Prostate gland (tissue), 2 donors: ENCODE results near the gene MYH15. TPM values are rescaled to one million over a fixed set of nuclear protein-coding genes. Genes with fewer than 3 reads are reported as not detected.
A peak's percentile ranks its signal among the peaks of the same experiment; 100 is the strongest.

Experiments used
- DNase-seq: peaks from one replicate; pipeline ENCODE4 v3.0.0-alpha.2; 2019; ENCODE audit warnings: low spot score
- H3K27ac ChIP-seq, 2 donors: fragments of 200-600 bp; sonication (generic); 2 replicates each; pipeline ENCODE4 v1.5.1; 2017 to 2019
- H3K27me3 ChIP-seq: fragments of 200-600 bp; sonication (generic); replicated peaks from 2 replicates; pipeline ENCODE4 v1.5.1; 2019; ENCODE audit not compliant: insufficient read depth
- H3K36me3 ChIP-seq, 2 donors: fragments of 200-600 bp; sonication (generic); 1 replicate in 1 of 2; 2 replicates in 1 of 2; pipeline versions ENCODE4 v1.5.1 to v1.8.1; 2017 to 2019
- H3K4me1 ChIP-seq: fragments of 200-600 bp; sonication (generic); replicated peaks from 2 replicates; pipeline ENCODE4 v1.5.1; 2019
- H3K4me3 ChIP-seq, 2 donors: fragments of 200-600 bp; sonication (generic); 2 replicates each; pipeline ENCODE4 v1.5.1; 2017 to 2019
- H3K9me3 ChIP-seq: fragments of 200-600 bp; sonication (generic); 2 replicates; pipeline ENCODE4 v1.5.1; 2017
- POLR2A ChIP-seq: fragments of 450-650 bp; IDR thresholded peaks from one replicate; pipeline ENCODE4 v1.6.1; 2016; ENCODE audit warnings: antibody characterized with exemption, mild to moderate bottlenecking
- POLR2AphosphoS5 ChIP-seq: sonication (generic); formaldehyde crosslinking; IDR thresholded peaks from one replicate; pipeline ENCODE4 v1.6.1; 2017; ENCODE audit warnings: antibody characterized with exemption
- WGBS: methylation state at CpG from one replicate; pipeline ENCODE4 v1.1.5; 2018; 5-methylcytosine and 5-hydroxymethylcytosine counted together
- intact Hi-C: fragments of 100-400 bp; cut with DNase I; formaldehyde crosslinking; loops from one replicate; pipeline ENCODE4 v1.14.2; 2022
- total RNA-seq, 2 donors: library from RNA; depleted of rRNA; stranded (reverse); fragments of >200 nt; gene quantifications; one replicate each; pipeline ENCODE4 v1.1.0, GENCODE V29; 2016
- TF ChIP-seq, protein P1 (sequence below), 4 experiments: fragments of 200-600 bp in 2 of 4; fragments of 450-650 bp in 2 of 4; sonication (generic) in 2 of 4; IDR thresholded peaks; 1 replicate in 3 of 4; 2 replicates in 1 of 4; pipeline ENCODE4 v1.5.1; 2016 to 2019; ENCODE audit warnings: antibody characterized with exemption in 4 of 4, mild to moderate bottlenecking in 2 of 4, moderate library complexity in 2 of 4

MYH15 gene
- total RNA-seq, 2 donors from 2014 or later: 0.68 TPM

DNA sequence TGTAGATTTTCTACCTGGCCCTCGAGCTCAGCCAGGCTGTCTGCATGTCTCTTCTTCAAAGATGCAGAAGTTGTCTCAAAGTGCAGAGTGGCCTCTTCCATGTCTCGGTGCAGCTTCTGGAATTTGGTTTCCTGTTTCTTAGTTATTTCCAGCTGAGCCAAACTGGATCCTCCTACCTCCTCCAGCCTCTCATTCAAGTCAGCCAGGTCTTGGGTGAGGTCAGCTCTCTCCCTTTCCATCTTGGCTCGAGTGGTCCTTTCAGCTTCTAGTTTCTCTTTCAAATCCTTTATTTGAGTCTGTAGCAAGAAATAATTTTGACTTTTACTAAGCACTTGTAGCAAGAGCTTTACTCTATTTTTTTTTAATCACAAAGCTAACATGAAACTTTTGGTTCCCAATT, 81.8 kb downstream of the MYH15 start:
- no peak overlapping the region for H3K27ac ChIP-seq
- no peaks in the 10 kb centered on the region for H3K4me1 ChIP-seq
- H3K4me3 ChIP-seq: no peak overlapping the region
- TF ChIP-seq POLR2AphosphoS5: no peak
- intact Hi-C loops: no loop called here
- DNase-seq: no peak
- no peaks in the 10 kb centered on the region for H3K36me3 ChIP-seq
- WGBS: 53% methylated on average over 3 of the region's 3 CpGs
- no peaks in the 10 kb centered on the region for H3K9me3 ChIP-seq
- H3K27me3 ChIP-seq: no peaks in the 10 kb centered on the region

DNA sequence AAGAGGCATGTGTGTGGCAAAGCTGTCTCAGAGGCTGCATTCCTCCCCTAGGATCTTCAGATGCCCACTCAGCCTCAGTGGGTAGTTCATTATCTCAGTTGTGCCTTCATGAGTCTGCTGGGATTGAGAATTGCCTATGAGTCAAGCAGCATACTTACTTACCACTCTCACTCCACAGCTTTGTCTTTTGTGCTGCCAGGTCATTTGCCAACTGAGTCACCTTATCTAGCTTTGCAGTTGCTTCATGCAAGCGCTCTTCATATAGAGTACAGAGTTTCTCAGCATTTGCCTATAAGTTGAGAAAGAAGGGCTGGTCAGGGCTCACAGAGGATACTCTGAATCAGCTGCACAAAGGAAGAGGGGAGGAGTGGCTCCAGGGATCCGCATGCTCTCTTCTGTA, 89.5 kb downstream of the MYH15 start:
- no peaks in the 10 kb centered on the region for H3K9me3 ChIP-seq
- WGBS: 98% methylated on average over 2 of the region's 2 CpGs
- intact Hi-C loops: no loop called here

DNA sequence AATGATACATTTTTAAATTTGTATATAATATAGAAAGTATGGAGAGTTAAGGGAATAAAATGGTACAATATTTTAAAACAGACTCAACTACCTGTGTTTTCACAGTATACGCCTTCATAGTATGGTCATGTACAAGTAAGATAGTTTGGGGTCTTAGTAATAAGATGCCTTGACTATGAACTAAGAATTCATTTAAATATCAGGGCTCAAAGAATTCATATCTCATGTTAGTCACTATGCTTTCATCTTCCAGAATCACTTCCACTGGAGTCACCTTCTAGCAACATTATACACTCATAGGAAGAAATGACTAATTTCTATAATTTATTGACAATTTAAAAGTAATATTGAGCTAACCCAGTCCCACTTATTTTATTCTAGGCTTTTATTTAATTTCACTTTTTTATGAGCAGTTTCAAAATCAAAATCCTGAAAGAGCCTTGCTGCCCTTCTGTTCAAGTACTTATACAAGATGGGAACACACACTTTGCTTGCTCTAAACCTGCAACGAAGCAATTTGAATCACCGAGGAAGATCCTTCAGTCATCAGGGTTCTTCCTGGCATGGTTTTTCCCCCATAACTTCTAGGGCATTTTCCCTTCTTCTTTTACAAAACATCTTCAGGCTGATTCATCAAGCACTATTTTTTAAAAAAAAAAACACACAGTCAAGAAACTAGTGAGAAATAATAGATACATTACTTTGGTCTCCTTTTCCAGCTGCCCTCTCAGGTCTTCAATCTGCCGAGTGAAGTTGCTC, 94.1 kb downstream of the MYH15 start:
- 94% methylated on average over 4 of the region's 4 CpGs for WGBS
- TF ChIP-seq, protein P1, sequence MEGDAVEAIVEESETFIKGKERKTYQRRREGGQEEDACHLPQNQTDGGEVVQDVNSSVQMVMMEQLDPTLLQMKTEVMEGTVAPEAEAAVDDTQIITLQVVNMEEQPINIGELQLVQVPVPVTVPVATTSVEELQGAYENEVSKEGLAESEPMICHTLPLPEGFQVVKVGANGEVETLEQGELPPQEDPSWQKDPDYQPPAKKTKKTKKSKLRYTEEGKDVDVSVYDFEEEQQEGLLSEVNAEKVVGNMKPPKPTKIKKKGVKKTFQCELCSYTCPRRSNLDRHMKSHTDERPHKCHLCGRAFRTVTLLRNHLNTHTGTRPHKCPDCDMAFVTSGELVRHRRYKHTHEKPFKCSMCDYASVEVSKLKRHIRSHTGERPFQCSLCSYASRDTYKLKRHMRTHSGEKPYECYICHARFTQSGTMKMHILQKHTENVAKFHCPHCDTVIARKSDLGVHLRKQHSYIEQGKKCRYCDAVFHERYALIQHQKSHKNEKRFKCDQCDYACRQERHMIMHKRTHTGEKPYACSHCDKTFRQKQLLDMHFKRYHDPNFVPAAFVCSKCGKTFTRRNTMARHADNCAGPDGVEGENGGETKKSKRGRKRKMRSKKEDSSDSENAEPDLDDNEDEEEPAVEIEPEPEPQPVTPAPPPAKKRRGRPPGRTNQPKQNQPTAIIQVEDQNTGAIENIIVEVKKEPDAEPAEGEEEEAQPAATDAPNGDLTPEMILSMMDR (IDR thresholded peaks at IDR 0.05): no peak
- TF ChIP-seq POLR2A (no peak), POLR2AphosphoS5 (no peak)
- no peaks in the 10 kb centered on the region for H3K9me3 ChIP-seq
- DNase-seq: no peak
- H3K4me1 ChIP-seq: peaks cover 9% of the 10 kb centered on the region
- H3K27ac ChIP-seq: no peak overlapping the region
- no peaks in the 10 kb centered on the region for H3K36me3 ChIP-seq
- no peak overlapping the region for H3K4me3 ChIP-seq
- H3K27me3 ChIP-seq: no peaks in the 10 kb centered on the region
- intact Hi-C loops: no loop called here

More for the DNA sequence above, 89.5 kb downstream of the MYH15 start:
- TF ChIP-seq POLR2A: no peak
- H3K27ac ChIP-seq: no peak overlapping the region
- no peaks in the 10 kb centered on the region for H3K36me3 ChIP-seq
- no peak overlapping the region for H3K4me3 ChIP-seq
- H3K27me3 ChIP-seq: no peaks in the 10 kb centered on the region
- no peak for DNase-seq
- no peaks in the 10 kb centered on the region for H3K4me1 ChIP-seq

DNA sequence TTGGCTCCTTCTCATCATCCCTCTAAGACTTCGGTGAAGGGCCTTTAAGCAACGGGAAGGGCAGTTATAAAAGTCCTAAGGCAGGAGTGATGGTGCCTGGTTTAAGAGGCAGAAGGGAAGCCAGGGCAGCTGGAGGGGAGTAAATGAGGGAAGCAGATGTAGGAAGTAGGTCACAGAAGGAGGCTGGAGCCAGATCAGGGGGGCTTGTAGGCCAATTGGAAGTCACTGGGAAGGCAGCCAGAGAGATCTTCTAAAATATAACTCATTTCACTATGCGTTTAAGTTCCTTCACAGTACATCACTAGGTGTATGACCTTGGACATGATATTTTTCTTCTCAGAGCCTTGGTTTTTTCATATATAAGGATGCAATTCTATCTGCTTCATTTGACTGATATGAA, 94.7 kb downstream of the MYH15 start:
- Histone ChIP-seq H3K4me1 (peaks cover 15% of the 10 kb centered on the region), H3K27ac (no peak overlapping the region), H3K36me3 (no peaks in the 10 kb centered on the region), H3K27me3 (no peaks in the 10 kb centered on the region), H3K4me3 (no peak overlapping the region), H3K9me3 (no peaks in the 10 kb centered on the region)
- intact Hi-C loops: no loop called here
- no peak for DNase-seq
- WGBS: 67% methylated on average over 3 of the region's 3 CpGs
- TF ChIP-seq POLR2AphosphoS5 (no peak), POLR2A (no peak)
- TF ChIP-seq, protein P1 (IDR thresholded peaks at IDR 0.05): no peak

DNA sequence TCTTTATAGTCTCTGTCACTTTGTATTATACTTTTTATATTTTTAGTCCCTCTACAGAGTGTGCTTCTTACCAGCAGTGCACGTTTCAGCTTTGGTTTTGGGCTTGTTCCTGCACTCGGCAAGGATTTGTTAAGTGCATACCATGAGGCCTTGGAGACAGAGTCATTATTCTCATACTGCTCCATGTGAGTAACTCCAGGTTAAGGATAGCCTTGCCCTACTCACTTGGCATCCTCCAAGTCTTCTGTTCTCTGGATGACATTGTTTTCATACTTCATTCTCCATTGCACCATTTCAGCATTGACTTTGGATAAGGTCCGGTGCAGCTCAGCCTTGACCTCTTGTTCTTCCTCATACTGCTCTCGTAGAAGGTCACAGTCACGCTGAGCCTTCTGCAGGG, 96.4 kb downstream of the MYH15 start:
- DNase-seq: no peak
- Histone ChIP-seq H3K27ac (no peak overlapping the region), H3K4me1 (peaks cover 24% of the 10 kb centered on the region), H3K4me3 (no peak overlapping the region), H3K27me3 (no peaks in the 10 kb centered on the region), H3K9me3 (no peaks in the 10 kb centered on the region), H3K36me3 (no peaks in the 10 kb centered on the region)
- intact Hi-C loops: no loop called here
- WGBS: 86% methylated on average over 5 of the region's 5 CpGs
- TF ChIP-seq, protein P1 (IDR thresholded peaks at IDR 0.05): no peak
- TF ChIP-seq POLR2AphosphoS5 (no peak), POLR2A (no peak)

DNA sequence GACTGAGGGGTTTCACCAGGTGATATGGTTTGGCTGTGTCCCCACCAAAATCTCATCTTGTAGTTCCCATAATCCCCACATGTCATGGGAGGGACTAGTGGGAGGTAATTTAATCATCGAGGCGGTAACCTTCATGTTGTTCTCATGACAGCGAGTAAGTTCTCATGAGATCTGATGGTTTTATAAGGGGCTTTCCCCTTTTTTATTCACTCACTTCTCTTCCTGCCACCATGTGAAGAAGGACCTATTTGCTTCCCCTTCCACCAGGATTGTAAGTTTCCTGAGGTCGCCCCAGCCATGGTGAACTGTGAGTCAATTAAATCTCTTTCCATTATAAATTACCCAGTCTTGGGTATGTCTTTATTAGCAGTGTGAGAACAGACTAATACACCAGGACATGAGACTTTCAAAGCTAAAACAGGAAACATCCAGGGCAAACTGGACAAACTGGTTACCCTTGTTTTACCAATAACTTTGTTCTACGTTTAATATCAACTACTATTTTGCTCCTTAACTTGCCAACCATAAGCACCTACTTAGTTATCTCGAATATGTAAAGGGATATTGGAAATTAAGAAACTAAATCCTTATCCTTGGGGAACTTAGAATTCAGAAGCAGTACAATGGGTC, 98.2 kb downstream of the MYH15 start:
- Histone ChIP-seq H3K4me1 (peaks cover 31% of the 10 kb centered on the region), H3K27ac (peak overlapping the region; percentile 74 to 79), H3K9me3 (no peaks in the 10 kb centered on the region), H3K36me3 (no peaks in the 10 kb centered on the region), H3K27me3 (no peaks in the 10 kb centered on the region), H3K4me3 (no peak overlapping the region)
- intact Hi-C loops: no loop called here
- 63% methylated on average over 6 of the region's 6 CpGs for WGBS
- DNase-seq: peak; percentile 73
- TF ChIP-seq POLR2A: no peak
- TF ChIP-seq, protein P1 (IDR thresholded peaks at IDR 0.05): no peak
- TF ChIP-seq POLR2AphosphoS5: peak; percentile 78
